ENCODE measurements around the gene STAG3. TPM values are rescaled to one million over a fixed set of nuclear protein-coding genes. Genes with fewer than 3 reads are reported as not detected.
"Not testable (repeated sequence)": the region's sequence is repeated elsewhere in the genome, so short reads cannot be mapped to it uniquely, and the experiment has no call there.

Gene STAG3
- total and polyA plus RNA-seq, 8 donors, result 0.19 to 1.2 (median 0.98) TPM

DNA sequence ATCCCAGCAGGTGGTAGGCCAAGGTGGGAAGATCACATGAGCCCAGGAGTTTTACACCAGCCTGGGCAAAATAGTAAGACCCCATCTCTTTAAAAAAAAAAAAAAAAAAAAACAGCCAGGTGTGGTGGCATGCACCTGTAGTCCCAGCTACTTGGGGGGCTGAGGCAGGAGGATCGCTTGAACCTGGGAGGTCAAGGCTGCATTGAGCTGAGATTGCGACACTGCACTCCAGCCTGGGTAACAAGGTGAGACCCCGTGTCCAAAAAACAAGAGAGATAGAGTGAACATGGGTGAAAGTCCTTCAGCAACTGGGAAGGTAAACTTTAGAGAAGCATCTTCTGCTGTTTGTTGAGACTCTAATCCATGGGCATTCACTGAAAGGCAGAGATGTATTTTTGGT lies 35.3 kb upstream of the STAG3 start:
- H3K4me3 ChIP-seq, result no peak overlapping the region
- no peak overlapping the region for H3K27ac ChIP-seq
- H3K4me1 ChIP-seq, result no peaks in the 10 kb centered on the region
- H3K36me3 ChIP-seq, result no peaks in the 10 kb centered on the region
- H3K9me3 ChIP-seq, result no peaks in the 10 kb centered on the region
- ATAC-seq (no peak), DNase-seq (no peak), FAIRE-seq (no peak)
- TF ChIP-seq, protein P1, sequence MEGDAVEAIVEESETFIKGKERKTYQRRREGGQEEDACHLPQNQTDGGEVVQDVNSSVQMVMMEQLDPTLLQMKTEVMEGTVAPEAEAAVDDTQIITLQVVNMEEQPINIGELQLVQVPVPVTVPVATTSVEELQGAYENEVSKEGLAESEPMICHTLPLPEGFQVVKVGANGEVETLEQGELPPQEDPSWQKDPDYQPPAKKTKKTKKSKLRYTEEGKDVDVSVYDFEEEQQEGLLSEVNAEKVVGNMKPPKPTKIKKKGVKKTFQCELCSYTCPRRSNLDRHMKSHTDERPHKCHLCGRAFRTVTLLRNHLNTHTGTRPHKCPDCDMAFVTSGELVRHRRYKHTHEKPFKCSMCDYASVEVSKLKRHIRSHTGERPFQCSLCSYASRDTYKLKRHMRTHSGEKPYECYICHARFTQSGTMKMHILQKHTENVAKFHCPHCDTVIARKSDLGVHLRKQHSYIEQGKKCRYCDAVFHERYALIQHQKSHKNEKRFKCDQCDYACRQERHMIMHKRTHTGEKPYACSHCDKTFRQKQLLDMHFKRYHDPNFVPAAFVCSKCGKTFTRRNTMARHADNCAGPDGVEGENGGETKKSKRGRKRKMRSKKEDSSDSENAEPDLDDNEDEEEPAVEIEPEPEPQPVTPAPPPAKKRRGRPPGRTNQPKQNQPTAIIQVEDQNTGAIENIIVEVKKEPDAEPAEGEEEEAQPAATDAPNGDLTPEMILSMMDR (IDR thresholded peaks at IDR 0.05), result no peak
- WGBS, 2 donors, result 86 to 89% methylated on average over 3 of the region's 3 CpGs
- intact Hi-C loops (cut with DNase I), result loop anchor here in 1 of 3 donors (10.0 kb wide), 1 partner anchor 72 kb away; the partner anchor contains the start of gene PVRIG
- H3K27me3 ChIP-seq, result no peaks in the 10 kb centered on the region

DNA sequence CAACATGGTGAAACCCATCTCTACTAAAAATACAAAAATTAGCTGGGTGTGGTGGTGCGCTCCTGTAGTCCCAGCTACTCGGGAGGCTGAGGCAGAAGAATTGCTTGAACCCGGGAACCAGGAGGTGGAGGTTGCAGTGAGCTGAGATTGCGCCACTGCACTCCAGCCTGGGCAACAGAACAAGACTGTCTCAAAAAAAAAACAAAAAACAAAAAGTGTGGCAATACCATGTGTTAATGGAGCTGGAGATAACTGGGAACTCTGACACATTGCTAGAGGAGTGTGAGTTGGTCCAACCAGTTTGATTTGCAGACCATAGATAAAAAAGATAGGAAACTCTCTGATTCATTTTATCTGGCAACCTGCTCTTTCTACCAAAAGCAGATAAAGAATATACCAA lies 31.4 kb upstream of the STAG3 start:
- not testable (repeated sequence) for ATAC-seq, DNase-seq, H3K4me1 ChIP-seq, FAIRE-seq, H3K27me3 ChIP-seq, H3K36me3 ChIP-seq, H3K27ac ChIP-seq, H3K4me3 ChIP-seq, H3K9me3 ChIP-seq
- WGBS, 2 donors, result 81 to 90% methylated on average over 4 of the region's 4 CpGs
- intact Hi-C loops (cut with DNase I), result loop anchor here in 1 of 3 donors (10.0 kb wide), 1 partner anchor 68 kb away; the partner anchor contains the start of gene PVRIG

DNA sequence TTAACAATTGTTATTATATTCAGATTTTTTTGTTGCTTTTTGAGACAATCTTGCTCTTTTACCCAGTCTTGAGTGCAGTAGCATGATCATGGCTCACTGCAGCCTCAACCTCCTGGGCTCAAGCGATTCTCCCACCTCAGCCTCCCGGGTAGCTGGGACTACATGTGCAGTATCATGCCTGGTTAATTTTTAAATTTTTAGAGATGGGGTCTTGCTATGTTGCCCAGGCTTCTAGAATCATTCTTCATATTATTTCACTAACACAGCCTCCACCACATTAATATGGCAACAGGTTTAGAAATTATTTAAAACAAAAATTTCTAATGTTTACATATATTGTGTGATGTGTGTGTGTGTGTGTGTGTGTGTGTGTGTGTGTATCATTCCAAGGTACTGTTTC lies 30.4 kb upstream of the STAG3 start:
- FAIRE-seq (no peak), DNase-seq (no peak)
- intact Hi-C loops (cut with DNase I), result loop anchor here in 1 of 3 donors (10.0 kb wide), 1 partner anchor 68 kb away; the partner anchor contains the start of gene PVRIG

DNA sequence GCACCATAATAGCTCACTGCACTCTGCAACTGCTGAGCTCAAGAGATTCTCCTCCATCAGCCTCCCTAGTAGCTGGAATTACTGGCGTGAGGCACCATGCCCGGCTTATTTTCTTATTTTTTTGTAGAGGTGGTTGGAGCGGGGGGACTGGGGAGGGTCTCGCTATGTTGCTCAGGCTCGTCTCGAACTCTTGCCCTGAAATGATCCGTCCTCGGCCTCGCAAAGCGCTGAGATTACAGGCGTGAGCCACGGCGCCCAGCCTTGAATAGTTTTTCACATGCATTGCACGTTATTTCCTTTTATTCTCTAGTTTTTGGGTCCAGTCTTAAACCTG lies 29.5 kb upstream of the STAG3 start:
- intact Hi-C loops (cut with DNase I), result loop anchor here in 1 of 3 donors (10.0 kb wide), 1 partner anchor 67 kb away; the partner anchor contains the start of gene PVRIG
- Histone ChIP-seq H3K9me3 (no peaks in the 10 kb centered on the region), H3K27me3 (no peaks in the 10 kb centered on the region), H3K36me3 (no peaks in the 10 kb centered on the region), H3K4me1 (peaks cover 0 to 6% (median 0%) of the 10 kb centered on the region in 3 donors), H3K27ac (peak overlapping the region in 3 of 4 donors; percentile 49 to 70 (median 65)), H3K4me3 (peak overlapping the region; percentile 9 to 78 (median 48))
- FAIRE-seq, result no peak
- peak in 1 of 4 donors; percentile 11 for ATAC-seq
- TF ChIP-seq, protein P1 (IDR thresholded peaks at IDR 0.05), result no peak
- 9 to 13% methylated on average over 14 of the region's 14 CpGs for WGBS, 2 donors
- DNase-seq, result no peak

More for the DNA sequence above, 30.4 kb upstream of the STAG3 start:
- ATAC-seq, result no peak
- TF ChIP-seq, protein P1 (IDR thresholded peaks at IDR 0.05), result no peak
- Histone ChIP-seq H3K4me3 (no peak overlapping the region), H3K27ac (no peak overlapping the region), H3K4me1 (peaks cover 0 to 6% (median 0%) of the 10 kb centered on the region in 3 donors), H3K9me3 (no peaks in the 10 kb centered on the region), H3K36me3 (no peaks in the 10 kb centered on the region), H3K27me3 (no peaks in the 10 kb centered on the region)
- 91 to 95% methylated on average over 2 of the region's 2 CpGs for WGBS, 2 donors

DNA sequence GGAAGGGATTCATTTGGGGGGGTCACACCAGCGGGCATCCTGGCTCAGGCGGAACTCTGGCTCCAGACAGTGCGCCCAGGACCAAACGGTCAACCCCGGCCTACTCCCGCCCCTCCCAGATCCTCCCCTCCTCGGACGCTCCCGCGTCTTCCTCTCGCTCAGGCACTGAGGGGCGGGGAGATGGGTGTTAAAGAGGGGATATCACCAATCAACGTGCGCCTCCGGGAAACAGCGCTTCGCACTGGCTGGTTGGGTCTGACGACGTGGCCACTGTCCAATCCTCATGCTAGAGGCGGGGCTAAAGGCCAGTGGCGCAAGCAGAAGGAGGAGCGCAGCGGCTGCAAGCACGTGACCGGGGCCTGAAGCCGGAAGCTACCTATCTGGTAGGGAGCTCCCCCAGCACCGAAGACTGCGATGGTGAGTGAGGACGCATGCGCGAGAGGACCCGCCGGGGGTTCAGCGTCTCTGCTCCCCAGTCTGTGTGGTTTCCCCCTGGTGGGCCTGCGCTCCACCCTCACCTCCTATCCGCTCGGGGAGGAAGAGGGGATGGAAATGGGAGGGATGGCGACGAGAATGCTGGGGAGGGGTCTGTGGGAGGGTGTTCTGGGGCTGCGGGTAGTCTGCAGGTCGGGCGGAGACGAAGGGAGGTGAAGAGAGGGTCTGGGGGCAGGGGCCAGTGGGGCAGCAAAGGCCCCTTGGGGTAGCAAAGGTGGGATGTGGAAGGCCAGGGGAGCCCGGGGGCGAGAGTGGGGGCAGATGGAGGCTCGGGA lies 29.0 kb upstream of the STAG3 start, which contains the start of gene LAMTOR4:
Gene LAMTOR4, plus strand, starts transcription at position 360 of the 770 bp plus-strand sequence. Its CDS starts 55 bp downstream, at position 415.
- Histone ChIP-seq H3K4me3 (peak within 1 kb of the TSS; percentile 55 to 79 (median 76)), H3K4me1 (peaks cover 0 to 6% (median 0%) of the 10 kb centered on the region in 3 donors), H3K27me3 (no peaks in the 10 kb centered on the region), H3K9me3 (no peaks in the 10 kb centered on the region), H3K36me3 (no peaks in the 10 kb centered on the region), H3K27ac (peak within 1 kb of the TSS; percentile 26 to 76 (median 60))
- ATAC-seq (peak; percentile 97 to 98 (median 98)), FAIRE-seq (peak; percentile 92), DNase-seq (peak; percentile 92 to 100 (median 99))
- 0% methylated on average over 45 to 46 of the region's 46 CpGs for WGBS, 2 donors
- TF ChIP-seq, protein P1 (IDR thresholded peaks at IDR 0.05), result no peak
- intact Hi-C loops (cut with DNase I), result loop anchor here in 1 of 3 donors (10.0 kb wide), 1 partner anchor 66 kb away; the partner anchor contains the start of gene PVRIG

Measured in pancreas (tissue), 10 donors.